MCF 10A (cell line): ENCODE results near the gene FOXO6. TPM values are rescaled to one million over a fixed set of nuclear protein-coding genes. Genes with fewer than 3 reads are reported as not detected.

Source experiments
- BruUV-seq: library from RNA; stranded (reverse); fragments of 400-500 nt; replicated peaks from 2 replicates; lab custom pipeline; 2021; lab: Mats Ljungman, UMichigan
- CTCF ChIA-PET: fragments of 300-600 bp; sonication (Branson Sonifier 250); formaldehyde crosslinking; extraction: SDS; loops from one replicate; lab custom pipeline; 2021; ENCODE audit warnings: antibody characterized with exemption, inconsistent platforms; lab: Yijun Ruan, JAX
- POLR2A ChIA-PET: fragments of 300-600, 350-650 bp; sonication (Branson Sonifier 250); formaldehyde crosslinking; extraction: SDS; loops from one replicate; lab custom pipeline; 2020; ENCODE audit warnings: antibody characterized with exemption, inconsistent platforms; lab: Yijun Ruan, JAX
- DNase-seq: peaks from one replicate; pipeline ENCODE4 v3.0.0-alpha.2; 2018; ENCODE audit not compliant: unreplicated experiment
- H3K27ac Mint-ChIP-seq: one replicate; pipeline ENCODE4 v1.8.0; 2022; ENCODE audit warnings: mild to moderate bottlenecking, low read depth, mixed read lengths; ENCODE audit not compliant: unreplicated experiment
- H3K27me3 Mint-ChIP-seq: one replicate; pipeline ENCODE4 v1.8.0; 2022; ENCODE audit warnings: mixed read lengths; ENCODE audit not compliant: insufficient read depth, unreplicated experiment
- H3K36me3 Mint-ChIP-seq: one replicate; pipeline ENCODE4 v1.8.0; 2022; ENCODE audit warnings: mild to moderate bottlenecking, moderate library complexity, mixed read lengths; ENCODE audit not compliant: insufficient read depth, unreplicated experiment
- H3K4me1 Mint-ChIP-seq: one replicate; pipeline ENCODE4 v1.8.0; 2022; ENCODE audit warnings: mixed read lengths; ENCODE audit not compliant: insufficient read depth, unreplicated experiment
- H3K4me3 Mint-ChIP-seq: one replicate; pipeline ENCODE4 v1.8.0; 2022; ENCODE audit warnings: mild to moderate bottlenecking, moderate library complexity, mixed read lengths; ENCODE audit not compliant: unreplicated experiment
- H3K9me3 Mint-ChIP-seq: one replicate; pipeline ENCODE4 v1.8.0; 2022; ENCODE audit warnings: mixed read lengths; ENCODE audit not compliant: unreplicated experiment
- intact Hi-C: fragments of 100-400 bp; cut with micrococcal nuclease; formaldehyde crosslinking; loops from 2 replicates; pipeline ENCODE4 v1.14.1; 2022
- total RNA-seq: library from RNA; stranded (reverse); gene quantifications from 2 replicates; pipeline ENCODE4 v1.2.3, GENCODE V29; 2022
- TF ChIP-seq, protein P1 (sequence below): fragments of 200-600 bp; IDR thresholded peaks from one replicate; pipeline ENCODE4 v1.8.0; 2022; ENCODE audit warnings: antibody characterized with exemption, mild to moderate bottlenecking; ENCODE audit not compliant: unreplicated experiment

FOXO6 gene
- total RNA-seq, 1 experiment from 2014 or later = 0.28 TPM

DNA sequence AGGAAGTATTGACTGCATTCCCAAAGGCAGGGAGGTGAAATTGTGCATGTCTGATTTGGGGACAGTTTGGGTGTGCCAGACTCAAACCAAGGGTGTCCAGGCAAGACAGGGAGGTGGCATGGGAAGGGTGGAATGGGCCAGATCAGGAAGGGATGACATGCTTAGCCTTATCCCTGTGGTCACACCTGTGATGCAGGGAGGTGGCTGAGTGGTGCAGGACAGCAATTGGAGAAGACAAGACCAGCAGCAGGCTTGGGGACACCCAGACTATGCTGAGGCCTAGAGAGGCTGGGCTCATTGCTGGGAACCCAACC, 4.0 kb downstream of the FOXO6 start:
- Mint-ChIP-seq H3K36me3 (peaks cover 5% of the 10 kb centered on the region), H3K4me1 (peaks cover 12% of the 10 kb centered on the region), H3K9me3 (no peaks in the 10 kb centered on the region), H3K27ac (peak overlapping the region; percentile 37), H3K27me3 (peaks cover 33% of the 10 kb centered on the region), H3K4me3 (peak overlapping the region; percentile 17)
- intact Hi-C loops = no loop called here
- TF ChIP-seq, protein P1, sequence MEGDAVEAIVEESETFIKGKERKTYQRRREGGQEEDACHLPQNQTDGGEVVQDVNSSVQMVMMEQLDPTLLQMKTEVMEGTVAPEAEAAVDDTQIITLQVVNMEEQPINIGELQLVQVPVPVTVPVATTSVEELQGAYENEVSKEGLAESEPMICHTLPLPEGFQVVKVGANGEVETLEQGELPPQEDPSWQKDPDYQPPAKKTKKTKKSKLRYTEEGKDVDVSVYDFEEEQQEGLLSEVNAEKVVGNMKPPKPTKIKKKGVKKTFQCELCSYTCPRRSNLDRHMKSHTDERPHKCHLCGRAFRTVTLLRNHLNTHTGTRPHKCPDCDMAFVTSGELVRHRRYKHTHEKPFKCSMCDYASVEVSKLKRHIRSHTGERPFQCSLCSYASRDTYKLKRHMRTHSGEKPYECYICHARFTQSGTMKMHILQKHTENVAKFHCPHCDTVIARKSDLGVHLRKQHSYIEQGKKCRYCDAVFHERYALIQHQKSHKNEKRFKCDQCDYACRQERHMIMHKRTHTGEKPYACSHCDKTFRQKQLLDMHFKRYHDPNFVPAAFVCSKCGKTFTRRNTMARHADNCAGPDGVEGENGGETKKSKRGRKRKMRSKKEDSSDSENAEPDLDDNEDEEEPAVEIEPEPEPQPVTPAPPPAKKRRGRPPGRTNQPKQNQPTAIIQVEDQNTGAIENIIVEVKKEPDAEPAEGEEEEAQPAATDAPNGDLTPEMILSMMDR = no peak
- no TSS peak for BruUV-seq
- no peak for DNase-seq
- ChIA-PET CTCF (no interaction called here), POLR2A (no interaction called here)

DNA sequence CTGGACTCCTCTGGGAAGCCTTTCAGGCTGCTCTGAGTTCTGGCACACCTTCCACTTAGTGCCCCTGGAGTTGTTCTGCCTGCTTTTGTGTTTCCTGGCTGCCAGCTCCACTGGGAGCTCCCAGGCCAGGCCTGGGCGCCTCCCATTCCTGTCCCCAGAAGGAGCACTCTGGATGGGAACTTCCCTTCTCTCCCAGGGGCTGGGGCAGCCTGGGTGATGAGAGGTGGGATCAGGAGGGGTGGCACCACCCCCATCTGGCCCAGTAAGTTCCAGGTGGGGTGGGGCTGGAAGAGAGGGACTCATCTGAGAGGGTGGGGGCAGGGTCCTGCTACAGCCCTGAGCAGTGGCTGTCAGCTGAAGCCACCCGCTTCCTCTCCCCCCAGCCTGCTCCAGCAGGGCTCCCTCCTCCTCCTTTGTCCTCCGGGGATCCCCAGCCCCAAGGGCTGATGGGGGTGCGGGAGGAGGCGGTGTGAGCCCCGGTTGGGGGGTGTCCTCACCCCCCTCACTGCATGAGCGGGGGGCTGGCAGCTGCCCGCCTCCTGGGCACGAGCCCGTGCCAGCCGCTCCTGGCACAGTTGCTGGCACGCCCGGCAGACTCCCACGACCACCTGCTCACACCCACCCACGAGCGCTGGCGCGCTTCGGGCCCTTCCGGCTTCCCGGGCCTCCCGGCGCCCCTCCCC, 4.7 kb downstream of the FOXO6 start:
- Mint-ChIP-seq H3K36me3 (peaks cover 5% of the 10 kb centered on the region), H3K27ac (peak overlapping the region; percentile 37), H3K4me3 (no peak overlapping the region), H3K27me3 (peaks cover 33% of the 10 kb centered on the region), H3K9me3 (no peaks in the 10 kb centered on the region), H3K4me1 (peaks cover 12% of the 10 kb centered on the region)
- ChIA-PET POLR2A (interaction anchor here (1.1 kb wide), 1 partner anchor 12 kb away, joined by 3 read pairs; no protein-coding TSS in a partner anchor), CTCF (no interaction called here)
- no peak for DNase-seq
- TF ChIP-seq, protein P1 = no peak
- BruUV-seq = no TSS peak
- intact Hi-C loops = no loop called here

- TF ChIP-seq, protein P1 = no peak
- peaks cover 33% of the 10 kb centered on the region for H3K27me3 Mint-ChIP-seq
- H3K9me3 Mint-ChIP-seq = no peaks in the 10 kb centered on the region
- ChIA-PET CTCF (interaction anchor here (0.7 kb wide), 1 partner anchor 76 kb away, joined by 3 read pairs; no protein-coding TSS in a partner anchor), POLR2A (interaction anchor here (1.1 kb wide), 1 partner anchor 11 kb away, joined by 3 read pairs; no protein-coding TSS in a partner anchor)
- peak overlapping the region; percentile 33 for H3K4me3 Mint-ChIP-seq
- H3K4me1 Mint-ChIP-seq = peaks cover 15% of the 10 kb centered on the region
- no peak overlapping the region for H3K27ac Mint-ChIP-seq
- intact Hi-C loops = no loop called here
- peaks cover 5% of the 10 kb centered on the region for H3K36me3 Mint-ChIP-seq
- BruUV-seq = no TSS peak
- DNase-seq = no peak
Measured at GRCh38 chr1:41366455-41367287, 5.4 kb downstream of the FOXO6 start.

GRCh38 chr1:41367288-41367642, 6.0 kb downstream of the FOXO6 start:
- TF ChIP-seq, protein P1 = no peak

More at GRCh38 chr1:41367288-41367642, 6.0 kb downstream of the FOXO6 start:
- H3K4me1 Mint-ChIP-seq = peaks cover 21% of the 10 kb centered on the region
- CTCF ChIA-PET = interaction anchor here (0.7 kb wide), 1 partner anchor 76 kb away, joined by 3 read pairs; no protein-coding TSS in a partner anchor
- POLR2A ChIA-PET = no interaction called here
- DNase-seq = no peak
- peaks cover 33% of the 10 kb centered on the region for H3K27me3 Mint-ChIP-seq
- H3K4me3 Mint-ChIP-seq = peak overlapping the region; percentile 39
- intact Hi-C loops = no loop called here
- peaks cover 5% of the 10 kb centered on the region for H3K36me3 Mint-ChIP-seq
- no TSS peak for BruUV-seq
- no peak overlapping the region for H3K27ac Mint-ChIP-seq
- no peaks in the 10 kb centered on the region for H3K9me3 Mint-ChIP-seq
